Coronary artery (tissue), 2 donors: ENCODE measurements around the gene CELA3A.

Experiments used
- DNase-seq: peaks from one replicate; pipeline ENCODE4 v3.0.0-alpha.2; 2017; ENCODE audit warnings: low spot score
- H3K27ac ChIP-seq, 2 donors: fragments of 200-600 bp; sonication (generic); one replicate each; pipeline ENCODE4 v1.5.1; 2016 to 2019
- H3K4me3 ChIP-seq: fragments of 200-600 bp; sonication (generic); 2 replicates; pipeline ENCODE4 v1.5.1; 2016; ENCODE audit warnings: mild to moderate bottlenecking, moderate library complexity
- CTCF ChIP-seq: fragments of 200-600 bp; sonication (generic); IDR thresholded peaks from one replicate; pipeline ENCODE4 v1.5.1; 2019; ENCODE audit warnings: antibody characterized with exemption

Gene CELA3A

GRCh38 chr1:22041505-22041904, 40.0 kb downstream of the CELA3A start:
- no peak for TF ChIP-seq CTCF
- no peak overlapping the region for H3K4me3 ChIP-seq
- DNase-seq, result no peak
- H3K27ac ChIP-seq, result no peak overlapping the region

- no peak for DNase-seq
- no peak for TF ChIP-seq CTCF
- no peak overlapping the region for H3K4me3 ChIP-seq
These were observed 41.8 kb downstream of the CELA3A start for GRCh38 chr1:22043198-22043769.

GRCh38 chr1:22044690-22045420, 43.4 kb downstream of the CELA3A start:
- no peak for DNase-seq
- TF ChIP-seq CTCF, result no peak
- Histone ChIP-seq H3K27ac (no peak overlapping the region), H3K4me3 (no peak overlapping the region)

More at GRCh38 chr1:22043198-22043769, 41.8 kb downstream of the CELA3A start:
- H3K27ac ChIP-seq, result no peak overlapping the region

GRCh38 chr1:22045604-22046228, 44.3 kb downstream of the CELA3A start:
- Histone ChIP-seq H3K27ac (no peak overlapping the region), H3K4me3 (no peak overlapping the region)
- no peak for DNase-seq
- TF ChIP-seq CTCF, result no peak

DNA sequence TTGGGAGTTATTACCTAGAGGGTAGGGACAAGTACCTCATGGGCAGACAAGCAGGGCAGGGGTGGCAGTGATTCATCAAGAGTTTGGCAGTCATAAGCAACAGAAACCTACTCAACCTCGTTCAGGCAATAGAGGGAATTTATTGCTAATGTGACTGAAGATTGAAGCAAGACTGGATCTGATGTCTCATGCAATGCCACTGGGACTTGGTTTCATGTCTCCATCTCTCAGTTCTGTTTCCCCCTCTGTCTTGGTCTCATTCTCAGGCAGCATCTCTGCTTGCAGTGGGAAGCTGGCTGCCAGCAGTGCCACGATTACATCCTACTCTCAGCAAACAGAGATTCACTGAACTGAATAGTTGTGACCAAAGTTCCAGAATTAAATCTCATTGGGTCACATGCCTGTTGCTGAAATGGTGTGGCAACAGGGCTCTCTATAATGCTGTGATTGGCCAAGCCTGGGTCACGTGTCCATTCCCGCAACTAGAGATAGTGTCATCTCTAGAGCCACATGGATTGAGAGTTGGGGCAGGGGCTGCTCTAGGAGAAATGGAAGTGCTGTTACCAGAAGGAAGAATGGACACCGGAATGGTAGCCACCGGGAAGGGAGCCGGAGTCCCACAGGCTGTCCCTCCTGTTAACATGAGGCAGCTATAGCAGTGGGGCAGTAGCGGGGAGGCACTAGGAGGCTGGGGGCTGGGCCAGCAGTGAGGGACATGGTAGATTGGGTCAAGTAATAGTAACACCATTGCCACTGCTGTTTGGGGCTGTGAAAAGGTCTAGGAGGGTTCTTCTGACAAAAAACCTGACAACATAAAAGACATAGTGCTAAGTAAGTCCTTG, 47.1 kb downstream of the CELA3A start:
- Histone ChIP-seq H3K4me3 (no peak overlapping the region), H3K27ac (no peak overlapping the region)
- no peak for DNase-seq
- TF ChIP-seq CTCF, result no peak

DNA sequence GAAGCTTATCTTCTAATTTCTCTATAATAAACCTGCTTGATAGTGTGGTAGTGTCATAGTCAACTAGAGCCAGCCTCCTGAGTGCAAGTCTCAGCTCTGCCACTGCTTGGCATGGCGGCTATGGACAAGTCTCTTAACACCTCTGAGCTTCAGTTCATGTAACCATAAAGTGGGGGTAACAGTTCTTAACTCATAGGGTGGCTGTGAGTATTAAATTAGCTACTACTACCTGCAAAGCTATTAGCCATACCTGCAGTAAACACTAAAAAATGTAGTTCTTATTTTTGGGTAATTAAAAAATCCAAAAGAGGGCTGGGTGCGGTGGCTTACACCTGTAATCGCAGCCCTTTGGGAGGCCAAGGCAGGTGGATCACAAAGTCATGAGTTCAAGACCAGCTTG, 48.9 kb downstream of the CELA3A start:
- no peak overlapping the region for H3K4me3 ChIP-seq
- DNase-seq, result no peak
- no peak for TF ChIP-seq CTCF
- no peak overlapping the region for H3K27ac ChIP-seq
